HepG2 (cell line): ENCODE results near the gene ATP8A1. TPM values are rescaled to one million over a fixed set of nuclear protein-coding genes. Genes with fewer than 3 reads are reported as not detected.

Experiments
- ATAC-seq: fragments of 200-7000 bp; cut with Tn5 transposase; 3 replicates; pipeline ENCODE4 v1.9.1; 2020; ENCODE audit warnings: mild to moderate bottlenecking, moderate library complexity
- BruUV-seq: library from RNA; stranded (reverse); fragments of 400-500 nt; replicated peaks from 2 replicates; lab custom pipeline; 2021; lab: Mats Ljungman, UMichigan
- CTCF ChIA-PET: fragments of 300-600 bp; formaldehyde crosslinking; extraction: SDS; loops from one replicate; lab custom pipeline; 2021; ENCODE audit warnings: low total read pairs, inconsistent platforms, low intra/inter-chr PET ratio; lab: Yijun Ruan, JAX
- POLR2A ChIA-PET: fragments of 350-600 bp; sonication (Branson Sonifier 250); formaldehyde crosslinking; loops from one replicate; lab custom pipeline; 2020; ENCODE audit warnings: antibody characterized with exemption, inconsistent platforms; lab: Yijun Ruan, JAX
- DNase-seq: peaks from one replicate; pipeline ENCODE4 v3.0.0-alpha.2; 2015; ENCODE audit warnings: low spot score
- FAIRE-seq: peaks from 3 replicates; lab custom pipeline; 2011; peaks lifted over from hg19 to GRCh38; lab: Jason Lieb, UNC
- H2AFZ ChIP-seq: one replicate; pipeline ENCODE4 v1.6.1; 2011; ENCODE audit warnings: low read length, inconsistent platforms
- H3K27ac ChIP-seq: fragments of 300-600 bp; 3 replicates; pipeline ENCODE4 v1.8.0; 2011; ENCODE audit warnings: mixed run types, mild to moderate bottlenecking, mixed read lengths, low read length, inconsistent platforms; ENCODE audit not compliant: insufficient read depth; ENCODE audit errors: extremely low read length
- H3K27me3 ChIP-seq, 2 experiments: fragments of 200-600 bp in 1 of 2; 2 replicates in 1 of 2; 3 replicates in 1 of 2; pipeline versions ENCODE4 v1.6.0 to v1.8.0; 2011; ENCODE audit warnings: low read length in 2 of 2, mild to moderate bottlenecking in 2 of 2, moderate library complexity in 2 of 2, inconsistent platforms in 1 of 2; ENCODE audit not compliant: insufficient read depth in 2 of 2, control insufficient read depth in 1 of 2
- H3K36me3 ChIP-seq, 2 experiments: fragments of 200-600 bp in 1 of 2; replicated peaks in 1 of 2; 2 replicates in 1 of 2; 3 replicates in 1 of 2; pipeline versions ENCODE4 v1.5.1 to v1.8.0; 2011; ENCODE audit warnings: low read length in 2 of 2, inconsistent platforms in 1 of 2; ENCODE audit not compliant: insufficient read depth in 2 of 2, control insufficient read depth in 1 of 2
- H3K4me1 ChIP-seq: 2 replicates; pipeline ENCODE4 v1.5.1; 2012; ENCODE audit warnings: low read length, inconsistent platforms; ENCODE audit not compliant: insufficient read depth
- H3K4me2 ChIP-seq: 2 replicates; pipeline ENCODE4 v1.6.0; 2011; ENCODE audit warnings: low read depth, low read length, inconsistent platforms
- H3K4me3 ChIP-seq, 3 experiments: fragments of 200-600 bp in 1 of 3; sonication (generic), shearing (Covaris generic) in 1 of 3; replicated peaks in 1 of 3; 2 replicates each; pipeline ENCODE4 v1.5.1; 2011 to 2016; ENCODE audit warnings: low read length in 3 of 3, inconsistent platforms in 2 of 3, low read depth in 2 of 3, mild to moderate bottlenecking in 2 of 3, control low read depth in 1 of 3, mixed read lengths in 1 of 3; ENCODE audit not compliant: insufficient read depth in 1 of 3
- H3K79me2 ChIP-seq: one replicate; pipeline ENCODE4 v1.6.1; 2011; ENCODE audit warnings: low read length, inconsistent platforms; ENCODE audit not compliant: insufficient read depth
- H3K9ac ChIP-seq: 2 replicates; pipeline ENCODE4 v1.6.0; 2011; ENCODE audit warnings: mild to moderate bottlenecking, low read depth, low read length, inconsistent platforms; ENCODE audit not compliant: insufficient read depth
- H3K9me3 ChIP-seq: 2 replicates; pipeline ENCODE4 v1.5.1; 2012; ENCODE audit warnings: mild to moderate bottlenecking, low read length
- H4K20me1 ChIP-seq: 2 replicates; pipeline ENCODE4 v1.6.0; 2011; ENCODE audit warnings: inconsistent platforms, mild to moderate bottlenecking, low read length, moderate library complexity; ENCODE audit not compliant: insufficient read depth
- SALL1 ChIP-seq: sonication (generic); formaldehyde crosslinking; IDR thresholded peaks from 2 replicates; pipeline ENCODE4 v1.8.0; 2022; ENCODE audit warnings: mild to moderate bottlenecking, missing genetic modification reagents
- TFAP4 ChIP-seq: sonication (generic); IDR thresholded peaks from 2 replicates; pipeline ENCODE4 v1.6.1; 2016; ENCODE audit warnings: low read depth, borderline replicate concordance
- ZNF17 ChIP-seq: sonication (generic); formaldehyde crosslinking; IDR thresholded peaks from 2 replicates; pipeline ENCODE4 v1.5.0; 2020; ENCODE audit warnings: mild to moderate bottlenecking, missing genetic modification reagents
- ZNF740 ChIP-seq: sonication (generic); formaldehyde crosslinking; IDR thresholded peaks from 2 replicates; pipeline ENCODE4 v1.4.0; 2020; ENCODE audit warnings: missing genetic modification reagents
- ZNF883 ChIP-seq: sonication (generic); formaldehyde crosslinking; IDR thresholded peaks from 2 replicates; pipeline ENCODE4 v1.5.1; 2020; ENCODE audit warnings: mild to moderate bottlenecking, missing genetic modification reagents; ENCODE audit errors: not compliant biosample characterization
- whole genome bisulfite sequencing: methylation state at CpG from one replicate; pipeline ENCODE4 v1.1.6; 2017; ENCODE audit warnings: low lambda C conversion rate; 5-methylcytosine and 5-hydroxymethylcytosine counted together
- in situ Hi-C: cut with HindIII; loops from 2 replicates; pipeline ENCODE4 v1.10.0; 2017; ENCODE audit warnings: low pct_unique_long_range_greater_than_20kb; ENCODE audit not compliant: extremely low pct_ligation_motif_present
- intact Hi-C: fragments of 100-400 bp; cut with micrococcal nuclease; formaldehyde crosslinking; loops from one replicate; pipeline ENCODE4 v1.10.0; 2022; ENCODE audit not compliant: unreplicated experiment
- polyA plus RNA-seq, 8 experiments: library from polyadenylated mRNA; depleted of rRNA in 3 of 8; stranded (reverse) in 7 of 8; unstranded in 1 of 8; fragments of >200 nt; fragmentation: Illumina TruSeq in 4 of 8; extraction: Trizol in 4 of 8; gene quantifications; 2 replicates each; pipeline versions ENCODE4 v1.2.1 to v1.2.3, GENCODE V29; 2011 to 2016; ENCODE audit warnings: low read depth in 4 of 8, missing spikeins in 1 of 8, mixed read lengths in 1 of 8; ENCODE audit not compliant: insufficient read depth in 1 of 8
- total RNA-seq, 5 experiments: library from RNA; depleted of rRNA; stranded (reverse); fragments of >200 nt; fragmentation: Illumina TruSeq; extraction: Trizol; gene quantifications; 2 replicates each; pipeline ENCODE4 v1.2.3, GENCODE V29; 2016; ENCODE audit warnings: low read depth in 1 of 5
- TF ChIP-seq, protein P1 (sequence below): sonication (generic); formaldehyde crosslinking; conservative IDR thresholded peaks from 2 replicates; pipeline ENCODE4 v1.8.0; 2022; ENCODE audit warnings: mild to moderate bottlenecking, moderate library complexity, missing genetic modification reagents
- TF ChIP-seq, protein P2 (sequence below): sonication (generic); formaldehyde crosslinking; IDR thresholded peaks from 2 replicates; pipeline ENCODE4 v1.4.0; 2020; ENCODE audit warnings: mild to moderate bottlenecking, missing genetic modification reagents

The ATP8A1 gene
- total and polyA plus RNA-seq, 2 of the 13 experiments (the other 11 are each of a cell fraction or from before 2014, with no cell fraction given) = 1.7 to 6.2 TPM

DNA sequence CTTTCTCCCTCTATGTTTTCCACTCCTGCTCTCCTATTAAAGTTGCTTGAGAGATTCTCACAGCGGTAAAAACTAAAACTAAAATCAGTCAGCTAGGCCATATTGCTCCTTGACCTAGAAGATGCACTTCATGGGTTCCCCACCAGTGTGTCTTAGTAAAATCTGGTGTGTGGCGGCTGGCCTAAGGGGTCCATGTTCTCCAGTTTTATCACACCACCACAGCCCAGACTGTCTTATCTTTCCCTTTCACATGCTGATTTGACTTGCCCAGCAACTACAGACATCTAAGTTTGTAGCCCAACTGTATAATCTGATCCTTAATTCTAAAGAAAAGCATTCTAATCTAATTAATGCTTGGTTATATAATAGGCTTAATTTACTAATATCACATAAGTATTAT lies 68.0 kb downstream of the ATP8A1 start:
- Histone ChIP-seq H2AFZ (no peak overlapping the region), H3K36me3 (no peaks in the 10 kb centered on the region), H3K4me1 (no peaks in the 10 kb centered on the region), H3K9me3 (no peaks in the 10 kb centered on the region), H3K27me3 (no peaks in the 10 kb centered on the region), H3K4me3 (no peak overlapping the region), H4K20me1 (no peaks in the 10 kb centered on the region), H3K9ac (no peak overlapping the region), H3K4me2 (no peak overlapping the region), H3K27ac (no peak overlapping the region), H3K79me2 (no peaks in the 10 kb centered on the region)
- FAIRE-seq = no peak
- DNase-seq = no peak
- in situ Hi-C loops = no loop called here
- no TSS peak for BruUV-seq
- intact Hi-C loops = no loop called here
- WGBS = 98% methylated on average over 2 of the region's 2 CpGs
- ChIA-PET POLR2A (no interaction called here), CTCF (no interaction called here)
- TF ChIP-seq ZNF17 (CRISPR knock-in tag) = no peak
- no peak for TF ChIP-seq SALL1
- TF ChIP-seq, protein P1, sequence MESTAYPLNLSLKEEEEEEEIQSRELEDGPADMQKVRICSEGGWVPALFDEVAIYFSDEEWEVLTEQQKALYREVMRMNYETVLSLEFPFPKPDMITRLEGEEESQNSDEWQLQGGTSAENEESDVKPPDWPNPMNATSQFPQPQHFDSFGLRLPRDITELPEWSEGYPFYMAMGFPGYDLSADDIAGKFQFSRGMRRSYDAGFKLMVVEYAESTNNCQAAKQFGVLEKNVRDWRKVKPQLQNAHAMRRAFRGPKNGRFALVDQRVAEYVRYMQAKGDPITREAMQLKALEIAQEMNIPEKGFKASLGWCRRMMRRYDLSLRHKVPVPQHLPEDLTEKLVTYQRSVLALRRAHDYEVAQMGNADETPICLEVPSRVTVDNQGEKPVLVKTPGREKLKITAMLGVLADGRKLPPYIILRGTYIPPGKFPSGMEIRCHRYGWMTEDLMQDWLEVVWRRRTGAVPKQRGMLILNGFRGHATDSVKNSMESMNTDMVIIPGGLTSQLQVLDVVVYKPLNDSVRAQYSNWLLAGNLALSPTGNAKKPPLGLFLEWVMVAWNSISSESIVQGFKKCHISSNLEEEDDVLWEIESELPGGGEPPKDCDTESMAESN (CRISPR knock-in tag) = no peak
- no peak for TF ChIP-seq ZNF740 (CRISPR knock-in tag)
- no peak for ATAC-seq

DNA sequence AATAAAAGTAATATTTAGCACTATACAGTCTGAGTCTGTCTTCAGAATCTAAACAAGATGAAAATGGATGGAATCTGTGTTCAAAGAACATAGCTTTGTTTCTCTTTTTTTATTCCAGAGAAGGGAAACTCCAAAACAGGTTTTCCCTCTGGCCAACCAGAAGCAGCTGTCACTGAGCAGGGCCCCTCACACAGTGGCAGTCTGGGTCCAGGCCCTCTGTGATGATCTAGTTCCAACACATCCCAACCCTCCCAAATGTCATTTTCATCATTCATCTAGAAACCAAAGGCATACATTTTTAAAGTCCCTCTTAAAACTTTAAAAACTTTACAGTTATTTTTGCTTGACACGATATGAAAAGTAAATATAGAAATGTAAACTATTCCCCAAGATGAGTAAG lies 70.1 kb downstream of the ATP8A1 start:
- no peak overlapping the region for H3K4me3 ChIP-seq
- no peak overlapping the region for H2AFZ ChIP-seq
- no peaks in the 10 kb centered on the region for H3K79me2 ChIP-seq
- no peaks in the 10 kb centered on the region for H3K27me3 ChIP-seq
- H3K36me3 ChIP-seq = no peaks in the 10 kb centered on the region
- no peaks in the 10 kb centered on the region for H4K20me1 ChIP-seq
- intact Hi-C loops = no loop called here
- ATAC-seq (no peak), DNase-seq (no peak), FAIRE-seq (no peak)
- H3K9ac ChIP-seq = no peak overlapping the region
- POLR2A ChIA-PET = no interaction called here
- H3K9me3 ChIP-seq = no peaks in the 10 kb centered on the region
- 67% methylated on average over 1 of the region's 1 CpG for WGBS
- no peaks in the 10 kb centered on the region for H3K4me1 ChIP-seq
- in situ Hi-C loops = no loop called here
- BruUV-seq = no TSS peak
- H3K4me2 ChIP-seq = no peak overlapping the region
- CTCF ChIA-PET = no interaction called here
- no peak overlapping the region for H3K27ac ChIP-seq
- TF ChIP-seq TFAP4 = no peak
- TF ChIP-seq ZNF883 (CRISPR knock-in tag) = no peak
- TF ChIP-seq, protein P2, sequence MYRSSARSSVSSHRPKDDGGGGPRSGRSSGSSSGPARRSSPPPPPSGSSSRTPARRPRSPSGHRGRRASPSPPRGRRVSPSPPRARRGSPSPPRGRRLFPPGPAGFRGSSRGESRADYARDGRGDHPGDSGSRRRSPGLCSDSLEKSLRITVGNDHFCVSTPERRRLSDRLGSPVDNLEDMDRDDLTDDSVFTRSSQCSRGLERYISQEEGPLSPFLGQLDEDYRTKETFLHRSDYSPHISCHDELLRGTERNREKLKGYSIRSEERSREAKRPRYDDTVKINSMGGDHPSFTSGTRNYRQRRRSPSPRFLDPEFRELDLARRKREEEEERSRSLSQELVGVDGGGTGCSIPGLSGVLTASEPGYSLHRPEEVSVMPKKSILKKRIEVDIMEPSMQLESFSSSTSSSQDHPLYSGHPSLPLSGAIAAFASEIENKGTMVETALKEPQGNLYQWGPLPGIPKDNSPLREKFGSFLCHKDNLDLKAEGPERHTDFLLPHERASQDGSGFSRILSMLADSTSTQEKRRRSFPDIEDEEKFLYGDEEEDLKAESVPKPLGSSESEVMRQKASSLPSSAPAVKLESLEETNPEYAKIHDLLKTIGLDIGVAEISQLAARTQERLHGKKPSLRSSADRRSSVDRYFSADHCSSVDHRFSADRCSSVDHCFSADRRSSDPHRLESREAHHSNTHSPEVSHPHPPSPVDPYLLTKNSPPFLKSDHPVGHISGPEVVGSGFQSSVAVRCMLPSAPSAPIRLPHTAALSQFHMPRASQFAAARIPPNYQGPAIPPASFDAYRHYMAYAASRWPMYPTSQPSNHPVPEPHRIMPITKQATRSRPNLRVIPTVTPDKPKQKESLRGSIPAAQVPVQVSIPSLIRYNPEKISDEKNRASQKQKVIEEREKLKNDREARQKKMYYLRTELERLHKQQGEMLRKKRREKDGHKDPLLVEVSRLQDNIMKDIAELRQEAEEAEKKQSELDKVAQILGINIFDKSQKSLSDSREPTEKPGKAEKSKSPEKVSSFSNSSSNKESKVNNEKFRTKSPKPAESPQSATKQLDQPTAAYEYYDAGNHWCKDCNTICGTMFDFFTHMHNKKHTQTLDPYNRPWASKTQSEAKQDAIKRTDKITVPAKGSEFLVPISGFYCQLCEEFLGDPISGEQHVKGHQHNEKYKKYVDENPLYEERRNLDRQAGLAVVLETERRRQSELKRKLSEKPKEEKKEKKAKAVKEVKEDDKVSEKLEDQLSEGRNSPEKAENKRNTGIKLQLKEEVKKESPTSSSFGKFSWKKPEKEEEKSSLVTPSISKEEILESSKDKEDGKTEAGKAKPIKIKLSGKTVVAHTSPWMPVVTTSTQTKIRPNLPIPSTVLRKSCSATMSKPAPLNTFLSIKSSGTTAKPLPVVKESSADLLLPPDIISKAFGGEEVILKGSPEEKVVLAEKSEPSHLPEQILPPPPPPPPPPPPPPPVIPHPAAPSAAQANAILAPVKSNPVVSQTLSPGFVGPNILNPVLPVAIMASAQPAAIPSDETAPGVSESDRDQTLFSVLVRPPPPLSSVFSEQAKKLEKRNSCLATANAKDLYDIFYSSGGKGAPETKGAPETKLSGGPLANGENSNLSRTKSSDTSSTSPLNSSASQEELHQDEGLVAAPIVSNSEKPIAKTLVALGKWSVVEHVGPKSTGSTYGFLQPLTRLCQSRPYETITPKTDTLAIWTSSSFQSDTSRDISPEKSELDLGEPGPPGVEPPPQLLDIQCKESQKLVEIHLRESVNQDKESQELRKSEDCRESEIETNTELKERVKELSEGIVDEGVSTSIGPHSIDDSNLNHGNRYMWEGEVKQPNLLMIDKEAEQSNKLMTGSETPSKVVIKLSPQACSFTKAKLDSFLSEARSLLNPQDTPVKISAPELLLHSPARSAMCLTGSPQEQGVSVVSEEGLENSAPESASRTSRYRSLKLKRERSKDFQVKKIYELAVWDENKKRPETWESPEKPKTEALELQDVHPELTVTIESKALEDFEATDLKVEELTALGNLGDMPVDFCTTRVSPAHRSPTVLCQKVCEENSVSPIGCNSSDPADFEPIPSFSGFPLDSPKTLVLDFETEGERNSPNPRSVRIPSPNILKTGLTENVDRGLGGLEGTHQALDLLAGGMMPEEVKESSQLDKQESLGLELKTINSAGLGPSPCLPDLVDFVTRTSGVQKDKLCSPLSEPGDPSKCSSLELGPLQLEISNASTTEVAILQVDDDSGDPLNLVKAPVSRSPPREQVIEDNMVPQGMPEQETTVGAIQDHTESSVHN = no peak
